Suprapubic skin (tissue), 4 donors: ENCODE data around the gene TATDN3. TPM values are rescaled to one million over a fixed set of nuclear protein-coding genes. Genes with fewer than 3 reads are reported as not detected.
"Not testable (repeated sequence)": the region's sequence is repeated elsewhere in the genome, so short reads cannot be mapped to it uniquely, and the experiment has no call there.

Source experiments
- DNase-seq, 2 donors: peaks; one replicate each; pipeline ENCODE4 v3.0.0-alpha.2; 2019; ENCODE audit warnings: low spot score in 2 of 2
- H3K27ac ChIP-seq: fragments of 200-600 bp; sonication (generic); one replicate; pipeline ENCODE4 v1.5.1; 2019
- H3K27me3 ChIP-seq: fragments of 200-600 bp; sonication (generic); one replicate; pipeline ENCODE4 v1.5.1; 2019
- H3K36me3 ChIP-seq: fragments of 200-600 bp; sonication (generic); one replicate; pipeline ENCODE4 v1.5.1; 2019
- H3K4me1 ChIP-seq: fragments of 200-600 bp; sonication (generic); one replicate; pipeline ENCODE4 v1.5.1; 2019
- H3K4me3 ChIP-seq: fragments of 200-600 bp; sonication (generic); one replicate; pipeline ENCODE4 v1.5.1; 2019; ENCODE audit warnings: mild to moderate bottlenecking
- H3K9me3 ChIP-seq: fragments of 200-600 bp; sonication (generic); one replicate; pipeline ENCODE4 v1.5.1; 2019
- EP300 ChIP-seq: sonication (generic); formaldehyde crosslinking; IDR thresholded peaks from one replicate; pipeline ENCODE4 v1.6.1; 2017; ENCODE audit warnings: antibody characterized with exemption
- POLR2A ChIP-seq, 2 donors: fragments of 450-650 bp; IDR thresholded peaks; one replicate each; pipeline ENCODE4 v1.6.1; 2017; ENCODE audit warnings: antibody characterized with exemption in 2 of 2, mild to moderate bottlenecking in 2 of 2, moderate library complexity in 2 of 2
- POLR2AphosphoS5 ChIP-seq, 3 donors: sonication (generic); formaldehyde crosslinking; IDR thresholded peaks; one replicate each; pipeline ENCODE4 v1.6.1; 2017; ENCODE audit warnings: antibody characterized with exemption in 3 of 3
- WGBS: methylation state at CpG from one replicate; pipeline ENCODE4 v1.1.5; 2018; 5-methylcytosine and 5-hydroxymethylcytosine counted together
- total RNA-seq, 4 donors: library from RNA; depleted of rRNA; stranded (reverse); fragments of >200 nt; gene quantifications; one replicate each; pipeline ENCODE4 v1.1.0, GENCODE V29; 2016
- TF ChIP-seq, protein P1 (sequence below), 2 donors: fragments of 200-600 bp in 1 of 2; fragments of 450-650 bp in 1 of 2; sonication (generic) in 1 of 2; IDR thresholded peaks; one replicate each; pipeline ENCODE4 v1.5.1; 2016 to 2019; ENCODE audit warnings: antibody characterized with exemption in 2 of 2, mild to moderate bottlenecking in 1 of 2, moderate library complexity in 1 of 2

TATDN3 gene
- total RNA-seq, 4 donors from 2014 or later: 5.9 to 16.4 (median 9.1) TPM

DNA sequence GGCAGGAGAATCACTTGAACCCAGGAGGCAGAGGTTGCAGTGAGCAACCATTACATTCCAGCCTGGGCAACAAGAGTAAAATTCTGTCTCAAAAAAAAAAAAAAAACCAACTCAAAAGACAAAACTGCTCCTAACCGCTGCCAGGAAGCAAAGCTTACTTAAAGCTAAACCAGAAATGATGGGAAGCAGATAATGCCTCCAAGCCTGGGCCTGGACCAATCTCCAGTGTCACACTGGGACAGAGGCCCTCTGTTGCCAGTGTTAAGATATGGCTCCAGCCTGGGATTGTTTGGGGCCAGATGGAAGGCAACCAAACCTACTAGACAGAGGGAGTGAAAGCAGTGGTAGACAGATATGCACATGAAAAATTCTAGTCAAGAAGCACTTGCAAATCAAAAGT is 37.0 kb upstream of the TATDN3 start:
- no peaks in the 10 kb centered on the region for H3K9me3 ChIP-seq
- H3K4me1 ChIP-seq: peaks cover 20% of the 10 kb centered on the region
- H3K27me3 ChIP-seq: no peaks in the 10 kb centered on the region
- WGBS: 44% methylated on average over 1 of the region's 1 CpG
- H3K36me3 ChIP-seq: no peaks in the 10 kb centered on the region
- no peak for DNase-seq
- TF ChIP-seq, protein P1, sequence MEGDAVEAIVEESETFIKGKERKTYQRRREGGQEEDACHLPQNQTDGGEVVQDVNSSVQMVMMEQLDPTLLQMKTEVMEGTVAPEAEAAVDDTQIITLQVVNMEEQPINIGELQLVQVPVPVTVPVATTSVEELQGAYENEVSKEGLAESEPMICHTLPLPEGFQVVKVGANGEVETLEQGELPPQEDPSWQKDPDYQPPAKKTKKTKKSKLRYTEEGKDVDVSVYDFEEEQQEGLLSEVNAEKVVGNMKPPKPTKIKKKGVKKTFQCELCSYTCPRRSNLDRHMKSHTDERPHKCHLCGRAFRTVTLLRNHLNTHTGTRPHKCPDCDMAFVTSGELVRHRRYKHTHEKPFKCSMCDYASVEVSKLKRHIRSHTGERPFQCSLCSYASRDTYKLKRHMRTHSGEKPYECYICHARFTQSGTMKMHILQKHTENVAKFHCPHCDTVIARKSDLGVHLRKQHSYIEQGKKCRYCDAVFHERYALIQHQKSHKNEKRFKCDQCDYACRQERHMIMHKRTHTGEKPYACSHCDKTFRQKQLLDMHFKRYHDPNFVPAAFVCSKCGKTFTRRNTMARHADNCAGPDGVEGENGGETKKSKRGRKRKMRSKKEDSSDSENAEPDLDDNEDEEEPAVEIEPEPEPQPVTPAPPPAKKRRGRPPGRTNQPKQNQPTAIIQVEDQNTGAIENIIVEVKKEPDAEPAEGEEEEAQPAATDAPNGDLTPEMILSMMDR (IDR thresholded peaks at IDR 0.05): no peak
- TF ChIP-seq POLR2A (IDR thresholded peaks at IDR 0.05) (no peak), EP300 (no peak), POLR2AphosphoS5 (IDR thresholded peaks at IDR 0.05) (no peak)
- no peak overlapping the region for H3K27ac ChIP-seq
- no peak overlapping the region for H3K4me3 ChIP-seq

- H3K27ac ChIP-seq: no peak overlapping the region
- WGBS: 96% methylated on average over 5 of the region's 5 CpGs
- H3K36me3 ChIP-seq: peaks cover 9% of the 10 kb centered on the region
- no peaks in the 10 kb centered on the region for H3K4me1 ChIP-seq
- H3K4me3 ChIP-seq: no peak overlapping the region
- TF ChIP-seq, protein P1 (IDR thresholded peaks at IDR 0.05): no peak
- TF ChIP-seq POLR2A (IDR thresholded peaks at IDR 0.05) (no peak), EP300 (no peak), POLR2AphosphoS5 (IDR thresholded peaks at IDR 0.05) (no peak)
- DNase-seq: no peak
- H3K9me3 ChIP-seq: no peaks in the 10 kb centered on the region
- no peaks in the 10 kb centered on the region for H3K27me3 ChIP-seq
These were observed 32.0 kb upstream of the TATDN3 start for GRCh38 chr1:212759683-212760082.

GRCh38 chr1:212760126-212760823 is 31.4 kb upstream of the TATDN3 start:
- no peak overlapping the region for H3K4me3 ChIP-seq
- H3K36me3 ChIP-seq: peaks cover 9% of the 10 kb centered on the region
- no peaks in the 10 kb centered on the region for H3K27me3 ChIP-seq
- no peaks in the 10 kb centered on the region for H3K4me1 ChIP-seq
- no peak for DNase-seq
- H3K9me3 ChIP-seq: no peaks in the 10 kb centered on the region
- WGBS: 100% methylated on average over 5 of the region's 10 CpGs
- TF ChIP-seq, protein P1 (IDR thresholded peaks at IDR 0.05): no peak
- no peak for TF ChIP-seq POLR2A (IDR thresholded peaks at IDR 0.05)
- TF ChIP-seq EP300: no peak
- no peak for TF ChIP-seq POLR2AphosphoS5 (IDR thresholded peaks at IDR 0.05)
- no peak overlapping the region for H3K27ac ChIP-seq

- no peaks in the 10 kb centered on the region for H3K27me3 ChIP-seq
- 99% methylated on average over 4 of the region's 4 CpGs for WGBS
- no peaks in the 10 kb centered on the region for H3K4me1 ChIP-seq
- H3K4me3 ChIP-seq: no peak overlapping the region
- H3K27ac ChIP-seq: no peak overlapping the region
- DNase-seq: no peak
- no peaks in the 10 kb centered on the region for H3K9me3 ChIP-seq
- H3K36me3 ChIP-seq: peaks cover 9% of the 10 kb centered on the region
- TF ChIP-seq POLR2AphosphoS5 (IDR thresholded peaks at IDR 0.05) (no peak), POLR2A (IDR thresholded peaks at IDR 0.05) (no peak), EP300 (no peak)
- TF ChIP-seq, protein P1 (IDR thresholded peaks at IDR 0.05): no peak
These were observed 29.5 kb upstream of the TATDN3 start for GRCh38 chr1:212762234-212762633.

DNA sequence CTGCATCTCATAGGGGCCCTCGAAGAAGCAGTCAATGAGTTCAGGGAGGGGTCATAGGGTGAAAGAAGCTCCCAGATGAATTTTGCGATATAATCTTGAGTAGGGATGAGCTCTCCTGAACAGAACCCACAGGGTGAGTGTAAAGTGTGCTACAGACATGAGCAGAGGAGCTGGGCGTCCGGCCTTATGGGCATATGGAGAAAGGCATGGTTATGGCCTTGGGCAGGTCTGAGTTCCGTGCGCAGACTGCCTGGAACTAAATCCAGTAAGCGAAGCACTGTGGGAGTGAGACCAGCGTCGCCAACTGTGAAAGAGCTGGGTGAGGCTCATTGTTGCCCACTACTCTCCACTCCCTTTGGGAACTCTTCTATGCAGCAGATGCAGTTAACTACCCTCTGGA is 28.9 kb upstream of the TATDN3 start:
- Histone ChIP-seq H3K27ac (no peak overlapping the region), H3K36me3 (peaks cover 9% of the 10 kb centered on the region), H3K4me3 (no peak overlapping the region), H3K4me1 (no peaks in the 10 kb centered on the region), H3K9me3 (no peaks in the 10 kb centered on the region), H3K27me3 (no peaks in the 10 kb centered on the region)
- DNase-seq: no peak
- WGBS: 94% methylated on average over 9 of the region's 9 CpGs
- TF ChIP-seq POLR2A (IDR thresholded peaks at IDR 0.05): no peak
- no peak for TF ChIP-seq EP300
- no peak for TF ChIP-seq POLR2AphosphoS5 (IDR thresholded peaks at IDR 0.05)
- TF ChIP-seq, protein P1 (IDR thresholded peaks at IDR 0.05): no peak

- not testable (repeated sequence) for H3K4me3 ChIP-seq, H3K4me1 ChIP-seq, H3K36me3 ChIP-seq, H3K27me3 ChIP-seq, H3K27ac ChIP-seq, H3K9me3 ChIP-seq, DNase-seq
- WGBS: 100% methylated on average over 1 of the region's 1 CpG
These were observed 26.9 kb upstream of the TATDN3 start for GRCh38 chr1:212764718-212765281.

DNA sequence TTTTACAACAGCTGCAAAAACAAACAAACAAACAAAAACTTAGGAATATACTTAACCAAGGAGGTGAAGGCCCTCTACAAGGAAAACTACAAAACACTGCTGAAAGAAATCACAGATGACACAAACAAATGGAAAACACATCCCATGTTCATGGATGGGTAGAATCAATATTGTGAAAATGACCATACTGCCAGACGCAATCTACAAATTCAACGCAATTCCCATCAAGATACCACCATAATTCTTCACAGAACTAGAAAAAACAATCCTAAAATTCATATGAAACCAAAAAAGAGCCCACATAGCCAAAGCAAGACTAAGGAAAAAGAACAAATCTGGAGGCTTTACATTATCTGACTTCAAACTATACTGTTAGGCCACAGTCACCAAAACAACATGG is 24.9 kb upstream of the TATDN3 start:
- 50% methylated on average over 2 of the region's 2 CpGs for WGBS
- H3K36me3 ChIP-seq: peaks cover 17% of the 10 kb centered on the region
- not testable (repeated sequence) for H3K27ac ChIP-seq

More for the DNA sequence above, 24.9 kb upstream of the TATDN3 start:
- H3K27me3 ChIP-seq, DNase-seq, H3K9me3 ChIP-seq, H3K4me3 ChIP-seq, H3K4me1 ChIP-seq: not testable (repeated sequence)
